ENCODE data around the gene C6orf62. TPM values are rescaled to one million over a fixed set of nuclear protein-coding genes. Genes with fewer than 3 reads are reported as not detected.
"Not testable (repeated sequence)": the region's sequence is repeated elsewhere in the genome, so short reads cannot be mapped to it uniquely, and the experiment has no call there.

The C6orf62 gene
- 48.2 TPM for total RNA-seq
- long read RNA-seq, full-length matches to known transcripts = 11 of 18 reads
- long read RNA-seq, partial matches to known transcripts = 3 of 18 reads
- long read RNA-seq, other reads (novel, unspliced or antisense) = 4 of 18 reads

- intact Hi-C loops (cut with DNase I) = no loop called here
- DNase-seq (ENCODE audit: low spot score) = peak; percentile 79
Measured at GRCh38 chr6:24719125-24719971, at the start of gene C6orf62. TSS of gene C6orf62 (minus strand) at chr6:24719154. CDS start at chr6:24718668, 486 bp downstream.

GRCh38 chr6:24768361-24768760 lies 49.4 kb upstream of the C6orf62 start:
- intact Hi-C loops (cut with DNase I) = loop anchor here (5.0 kb wide), 1 partner anchor 186 kb away; no protein-coding TSS in a partner anchor
- DNase-seq (ENCODE audit: low spot score) = no peak

- no peak for DNase-seq (ENCODE audit: low spot score)
- intact Hi-C loops (cut with DNase I) = loop anchor here (5.0 kb wide), 1 partner anchor 185 kb away; no protein-coding TSS in a partner anchor
Measured at GRCh38 chr6:24766680-24767462, 47.9 kb upstream of the C6orf62 start.

- intact Hi-C loops (cut with DNase I) = loop anchor here (5.0 kb wide), 1 partner anchor 184 kb away; no protein-coding TSS in a partner anchor
- not testable (repeated sequence) for DNase-seq (ENCODE audit: low spot score)
Measured at GRCh38 chr6:24765968-24766367, 47.0 kb upstream of the C6orf62 start.

- DNase-seq (ENCODE audit: low spot score) = not testable (repeated sequence)
- intact Hi-C loops (cut with DNase I) = loop anchor here (5.0 kb wide), 1 partner anchor 183 kb away; no protein-coding TSS in a partner anchor
Measured at GRCh38 chr6:24764833-24765828, 46.2 kb upstream of the C6orf62 start.

- DNase-seq (ENCODE audit: low spot score) = no peak
- intact Hi-C loops (cut with DNase I) = no loop called here
Measured at GRCh38 chr6:24763578-24763977, 44.6 kb upstream of the C6orf62 start.

- intact Hi-C loops (cut with DNase I) = no loop called here
- no peak for DNase-seq (ENCODE audit: low spot score)
Measured at GRCh38 chr6:24761851-24762250, 42.9 kb upstream of the C6orf62 start.

- intact Hi-C loops (cut with DNase I) = no loop called here
- DNase-seq (ENCODE audit: low spot score) = no peak
Measured at GRCh38 chr6:24761193-24761835, 42.4 kb upstream of the C6orf62 start.

- intact Hi-C loops (cut with DNase I) = no loop called here
- DNase-seq (ENCODE audit: low spot score) = no peak
Measured at GRCh38 chr6:24760210-24760609, 41.3 kb upstream of the C6orf62 start.

GRCh38 chr6:24759718-24760117 lies 40.8 kb upstream of the C6orf62 start:
- intact Hi-C loops (cut with DNase I) = no loop called here
- DNase-seq (ENCODE audit: low spot score) = no peak

- intact Hi-C loops (cut with DNase I) = no loop called here
- DNase-seq (ENCODE audit: low spot score) = no peak
Measured at GRCh38 chr6:24757611-24758010, 38.7 kb upstream of the C6orf62 start.

- DNase-seq (ENCODE audit: low spot score) = no peak
- intact Hi-C loops (cut with DNase I) = no loop called here
Measured at GRCh38 chr6:24755279-24755678, 36.3 kb upstream of the C6orf62 start.

GRCh38 chr6:24754378-24754777 lies 35.4 kb upstream of the C6orf62 start:
- DNase-seq (ENCODE audit: low spot score); intact Hi-C loops (cut with DNase I): not testable (repeated sequence)

- DNase-seq (ENCODE audit: low spot score) = no peak
- intact Hi-C loops (cut with DNase I) = no loop called here
Measured at GRCh38 chr6:24753545-24753944, 34.6 kb upstream of the C6orf62 start.

GRCh38 chr6:24752917-24753492 lies 34.1 kb upstream of the C6orf62 start:
- DNase-seq (ENCODE audit: low spot score) = no peak
- intact Hi-C loops (cut with DNase I) = no loop called here

- intact Hi-C loops (cut with DNase I) = no loop called here
- no peak for DNase-seq (ENCODE audit: low spot score)
Measured at GRCh38 chr6:24752503-24752902, 33.5 kb upstream of the C6orf62 start.

- DNase-seq (ENCODE audit: low spot score); intact Hi-C loops (cut with DNase I): not testable (repeated sequence)
Measured at GRCh38 chr6:24750878-24751277, 31.9 kb upstream of the C6orf62 start.

GRCh38 chr6:24749297-24749696 lies 30.3 kb upstream of the C6orf62 start:
- intact Hi-C loops (cut with DNase I) = no loop called here
- DNase-seq (ENCODE audit: low spot score) = no peak
